ENCODE results near the gene GGCX. TPM values are rescaled to one million over a fixed set of nuclear protein-coding genes. Genes with fewer than 3 reads are reported as not detected.
A peak's percentile ranks its signal among the peaks of the same experiment; 100 is the strongest.

The GGCX gene
- total and polyA plus RNA-seq, 2 of the 13 experiments (the other 11 are each of a cell fraction or from before 2014, with no cell fraction given), result 72.5 to 103 TPM

DNA sequence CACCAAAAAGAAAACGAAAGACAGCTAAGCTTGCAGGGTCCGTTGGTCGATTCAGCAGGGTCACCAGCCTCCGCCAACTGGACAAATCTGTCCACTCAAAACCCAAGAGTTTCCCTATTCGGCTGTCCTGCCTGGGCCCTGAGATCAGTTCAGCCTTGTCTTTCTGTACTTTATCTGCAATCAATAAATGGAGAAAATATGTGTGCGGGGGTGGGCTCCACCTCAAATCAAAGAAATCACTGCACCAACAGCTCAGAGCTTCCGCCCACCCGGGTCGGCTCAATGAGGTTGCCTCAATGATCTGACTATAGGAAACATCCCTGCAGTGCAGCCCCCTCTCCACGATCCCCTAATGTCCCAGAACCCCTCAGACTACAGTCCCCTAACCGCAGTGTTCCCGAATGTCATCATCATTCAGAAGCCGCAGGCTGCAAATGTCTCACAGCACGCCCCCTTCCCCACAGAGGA lies 447 bp downstream of the GGCX start (continued):
- TF ChIP-seq ATF2 (CRISPR knock-in tag; IDR thresholded peaks at IDR 0.05), result no peak
- TF ChIP-seq ETV6 (CRISPR knock-in tag; conservative IDR thresholded peaks at IDR 0.05), result 0 out of 2 replicates have a peak, but pooled peaks have one; percentile 14
- TF ChIP-seq USF2 (IDR thresholded peaks at IDR 0.05; ENCODE audit: low read depth, low read length), result no peak
- no peak for TF ChIP-seq USF2 (CRISPR knock-in tag; IDR thresholded peaks at IDR 0.05; ENCODE audit: borderline replicate concordance)
- no peak for TF ChIP-seq TGIF2 (CRISPR knock-in tag; IDR thresholded peaks at IDR 0.05)
- no peak for TF ChIP-seq ZNF264 (CRISPR knock-in tag; IDR thresholded peaks at IDR 0.05)
- TF ChIP-seq GABPA (IDR thresholded peaks at IDR 0.05; ENCODE audit: low read depth, low read length), result no peak
- TF ChIP-seq GABPA (CRISPR knock-in tag; IDR thresholded peaks at IDR 0.05; ENCODE audit: low read depth), result no peak
- no peak for TF ChIP-seq CCAR2 (optimal IDR thresholded peaks at IDR 0.05; ENCODE audit: low read depth, low read length)
- TF ChIP-seq ZNF253 (CRISPR knock-in tag; IDR thresholded peaks at IDR 0.05; ENCODE audit: borderline replicate concordance), result no peak
- no peak for TF ChIP-seq ZSCAN31 (CRISPR knock-in tag; IDR thresholded peaks at IDR 0.05; ENCODE audit: low read depth)
- no peak for TF ChIP-seq ZNF691 (CRISPR knock-in tag; IDR thresholded peaks at IDR 0.05; ENCODE audit: borderline replicate concordance, low read depth)
- TF ChIP-seq ZNF430 (CRISPR knock-in tag; IDR thresholded peaks at IDR 0.05), result no peak
- no peak for TF ChIP-seq GABPB1 (CRISPR knock-in tag; IDR thresholded peaks at IDR 0.05)
- no peak for TF ChIP-seq POLR2G (IDR thresholded peaks at IDR 0.05; ENCODE audit: low read depth, low read length)
- TF ChIP-seq ZNF180 (CRISPR knock-in tag; IDR thresholded peaks at IDR 0.05; ENCODE audit: borderline replicate concordance, low read depth), result no peak
- no peak for TF ChIP-seq SSRP1 (CRISPR knock-in tag; IDR thresholded peaks at IDR 0.05)
- TF ChIP-seq SALL1 (CRISPR knock-in tag; IDR thresholded peaks at IDR 0.05), result no peak
- TF ChIP-seq ZBTB42 (CRISPR knock-in tag; IDR thresholded peaks at IDR 0.05), result 0 out of 2 replicates have a peak, but pooled peaks have one; percentile 4
- no peak for TF ChIP-seq NR2F1 (CRISPR knock-in tag; IDR thresholded peaks at IDR 0.05)
- no peak for TF ChIP-seq SP2 (CRISPR knock-in tag; IDR thresholded peaks at IDR 0.05)
- TF ChIP-seq POGK (CRISPR knock-in tag; conservative IDR thresholded peaks at IDR 0.05), result no peak
- TF ChIP-seq ZNF354B (CRISPR knock-in tag; IDR thresholded peaks at IDR 0.05), result no peak

Data from HepG2 (cell line).